ENCODE results near the gene MAGEA2B.
"Not testable (repeated sequence)": the region's sequence is repeated elsewhere in the genome, so short reads cannot be mapped to it uniquely, and the experiment has no call there.

MAGEA2B gene

GRCh38 chrX:152758918-152759317 is 44.5 kb downstream of the MAGEA2B start, which contains the start of gene CSAG3:
Gene CSAG3 (plus strand): TSS chrX:152759218.
- DNase-seq (ENCODE audit: low spot score): not testable (repeated sequence)

- not testable (repeated sequence) for DNase-seq (ENCODE audit: low spot score)
Measured at GRCh38 chrX:152759544-152759943, 45.1 kb downstream of the MAGEA2B start.

- not testable (repeated sequence) for DNase-seq (ENCODE audit: low spot score)
Measured at GRCh38 chrX:152761582-152761981, 47.2 kb downstream of the MAGEA2B start.

GRCh38 chrX:152766562-152766961 is 52.1 kb downstream of the MAGEA2B start:
- DNase-seq (ENCODE audit: low spot score): not testable (repeated sequence)

Measured in NAMALWA (cell line).